Fibroblast of skin of right biceps (primary cell): ENCODE measurements around the gene CREB1.
"Not testable (repeated sequence)": the region's sequence is repeated elsewhere in the genome, so short reads cannot be mapped to it uniquely, and the experiment has no call there.

ENCODE experiments used
- DNase-seq: peaks from one replicate; pipeline ENCODE4 v3.0.0-alpha.2; 2013

Gene CREB1

GRCh38 chr2:207529330-207530159, at the start of gene CREB1:
Gene CREB1 (plus strand): TSS chr2:207529962. CDS start chr2:207555636, 25,674 bp downstream.
- DNase-seq: peak; percentile 99

- DNase-seq: no peak
These were observed 49.2 kb upstream of the CREB1 start for GRCh38 chr2:207480521-207481040.

DNA sequence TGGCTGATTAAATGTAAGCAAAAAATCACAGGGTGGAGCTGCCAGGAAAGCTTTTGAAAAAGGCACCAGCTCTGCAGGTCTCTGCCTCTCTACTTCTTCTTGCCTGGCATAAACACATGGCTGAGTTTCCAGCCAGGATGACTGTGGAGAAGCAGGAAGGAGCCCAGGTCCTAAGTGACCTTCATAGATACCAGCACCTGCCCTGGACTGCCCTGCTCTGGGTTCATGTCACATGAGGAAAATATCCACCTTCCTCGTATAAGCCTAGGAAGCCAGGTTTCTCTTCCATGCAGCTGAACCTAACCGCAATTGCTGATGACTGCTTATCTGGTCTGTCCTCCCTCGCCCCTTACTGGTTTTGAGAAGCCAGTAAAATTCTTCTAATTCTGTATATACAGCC, 47.8 kb upstream of the CREB1 start:
- DNase-seq: no peak

GRCh38 chr2:207482630-207483029, 47.1 kb upstream of the CREB1 start:
- peak; percentile 76 for DNase-seq

DNA sequence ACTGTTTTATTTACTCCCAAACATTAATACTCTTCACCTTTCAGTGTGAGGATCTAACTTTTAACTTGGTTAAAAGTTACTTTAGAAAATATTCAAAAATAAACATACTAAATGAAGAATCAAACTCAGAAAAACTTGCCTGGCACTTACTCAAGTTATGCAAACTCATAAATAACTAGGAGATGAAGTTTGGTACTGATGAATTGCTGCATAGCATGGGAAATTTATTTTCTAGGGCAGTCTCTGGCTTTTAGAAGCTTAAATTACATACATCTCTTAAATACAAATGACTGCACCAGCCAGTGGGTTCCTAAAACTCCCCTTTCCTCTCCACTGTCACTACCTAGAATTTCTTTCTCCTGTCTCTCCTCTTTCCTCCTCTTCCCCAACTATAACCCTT, 46.7 kb upstream of the CREB1 start:
- peak; percentile 44 for DNase-seq

- peak; percentile 73 for DNase-seq
These were observed 46.3 kb upstream of the CREB1 start for GRCh38 chr2:207483477-207483876.

DNA sequence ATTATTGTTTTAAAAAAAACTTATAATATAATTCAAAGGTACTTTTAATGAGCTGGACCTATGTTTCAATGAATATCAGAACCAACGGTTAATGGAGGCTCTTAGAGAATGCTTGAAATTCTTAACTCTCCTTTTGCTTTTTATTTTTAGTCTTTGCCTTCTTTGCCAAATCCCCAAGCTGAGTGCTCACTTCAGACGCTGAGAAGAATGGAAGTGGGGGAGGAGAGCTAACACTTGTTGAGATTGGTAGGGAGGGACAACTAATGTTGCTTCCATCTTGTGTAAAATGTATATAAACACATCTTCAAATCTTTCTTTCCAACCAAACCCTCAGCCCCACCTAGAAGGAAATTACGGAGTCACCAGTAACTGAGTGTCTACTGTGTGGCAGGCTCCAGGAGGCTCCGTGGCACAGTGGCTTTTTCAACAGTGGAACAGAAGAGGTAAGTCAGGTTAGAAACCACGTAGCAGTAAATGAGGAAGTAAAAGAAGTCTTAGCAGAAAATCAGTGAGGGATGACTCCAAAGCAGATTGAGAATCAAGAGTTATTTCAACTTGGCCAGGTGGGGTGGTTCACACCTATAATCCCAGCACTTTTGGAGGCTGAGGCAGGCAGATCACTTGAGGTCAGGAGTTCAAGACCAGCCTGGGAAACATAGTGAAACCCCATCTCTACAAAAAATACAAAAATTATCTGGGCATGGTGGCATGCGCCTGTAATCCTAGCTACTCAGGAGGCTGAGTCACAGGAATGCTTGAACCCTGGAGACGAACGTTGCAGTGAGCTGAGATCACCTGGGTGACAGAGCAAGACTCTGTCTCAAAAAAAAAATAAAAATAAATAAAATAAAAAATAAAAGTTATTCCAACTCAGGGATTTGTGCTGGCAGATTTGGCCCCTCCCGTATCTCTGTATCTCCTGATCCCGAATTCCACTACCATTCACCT, 45.0 kb upstream of the CREB1 start:
- peak; percentile 37 for DNase-seq

DNA sequence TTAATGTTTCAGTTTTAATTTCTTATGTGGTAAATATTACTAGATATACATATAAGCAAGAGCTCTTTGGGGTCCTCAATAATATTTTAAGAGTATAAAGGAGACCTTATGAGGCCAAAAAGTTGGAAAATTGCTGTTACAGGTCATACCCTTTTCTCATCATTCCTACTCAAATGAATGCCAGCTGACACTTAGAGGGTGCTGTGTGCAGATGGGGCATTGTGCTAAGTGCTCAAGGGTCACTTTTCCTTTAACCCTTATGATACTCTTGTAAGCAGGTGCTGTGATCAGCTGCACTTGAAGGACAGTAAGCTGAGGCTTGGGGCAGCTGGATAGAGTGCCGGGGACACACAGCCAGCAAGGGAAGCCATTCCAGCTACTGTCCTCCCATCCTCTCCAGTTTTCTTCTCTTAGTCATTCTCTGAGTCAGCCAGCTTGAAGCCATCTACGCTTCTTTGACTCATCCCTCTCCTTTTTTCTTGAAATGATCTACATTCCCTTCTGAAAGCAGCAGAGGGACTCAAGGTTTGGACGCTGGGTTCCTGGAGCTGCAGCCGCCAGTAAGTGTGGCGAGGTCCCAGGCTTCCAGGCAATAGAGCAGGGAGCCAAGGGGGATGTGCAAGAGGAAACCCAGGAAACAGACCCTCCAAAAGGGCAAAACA, 42.0 kb upstream of the CREB1 start:
- DNase-seq: peak; percentile 96

DNA sequence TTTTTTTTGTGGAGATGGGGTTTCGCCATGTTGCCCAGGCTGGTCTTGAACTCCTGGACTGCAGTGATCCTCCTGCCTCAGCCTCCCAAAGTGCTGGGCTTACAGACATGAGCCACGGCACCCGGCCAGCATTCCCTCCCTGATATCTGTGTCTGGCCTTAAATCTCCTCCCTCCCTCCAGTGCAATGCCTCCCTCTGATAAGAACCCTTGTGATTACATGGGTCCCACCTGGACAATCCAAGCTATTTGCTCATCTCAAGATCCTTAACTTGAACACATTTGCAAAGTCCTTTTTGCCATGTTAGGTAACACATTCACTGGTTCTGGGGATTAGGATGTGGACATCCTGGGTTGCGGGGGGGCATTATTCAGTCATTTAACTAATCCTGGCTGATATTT, 40.5 kb upstream of the CREB1 start:
- no peak for DNase-seq

GRCh38 chr2:207490441-207490840, 39.3 kb upstream of the CREB1 start:
- DNase-seq: peak; percentile 38

DNA sequence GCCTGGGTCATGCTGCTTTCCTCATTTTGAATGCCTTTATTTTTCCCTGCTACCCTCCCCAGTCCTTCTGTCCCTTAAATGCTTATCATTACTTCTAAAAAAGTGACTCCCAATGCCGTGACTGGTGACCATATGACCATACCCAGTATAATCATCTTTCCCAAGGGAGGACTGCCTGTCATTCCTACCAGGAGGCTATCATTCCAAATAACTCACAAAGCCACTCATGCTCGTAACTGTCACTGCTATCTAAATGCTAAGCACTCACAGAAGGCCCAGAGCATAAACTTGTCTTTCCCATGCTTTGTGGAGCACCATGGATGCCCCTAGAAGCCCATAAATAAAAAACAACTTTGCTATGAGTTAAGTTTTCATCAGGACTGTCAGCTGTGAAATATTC, 38.7 kb upstream of the CREB1 start:
- DNase-seq: no peak

DNA sequence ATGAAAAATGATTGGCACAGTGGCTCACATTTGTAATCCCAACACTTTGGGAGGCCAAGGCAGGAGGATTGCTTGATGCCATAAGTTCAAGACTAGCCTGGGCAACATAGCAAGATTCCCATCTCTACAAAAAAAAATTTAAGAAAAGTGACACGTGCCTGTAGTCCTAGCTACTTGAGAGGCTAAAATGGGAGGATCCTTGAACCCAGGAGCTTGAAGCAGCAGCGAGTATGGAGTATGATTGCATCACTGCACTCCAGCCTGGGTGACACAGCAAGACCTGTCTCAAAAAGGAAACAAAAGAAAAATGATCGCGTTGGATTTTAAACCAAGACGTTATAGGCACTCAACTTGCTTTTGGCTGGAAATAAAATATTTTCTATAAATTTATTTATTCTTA, 37.8 kb upstream of the CREB1 start:
- DNase-seq: no peak

- DNase-seq: no peak
These were observed 37.3 kb upstream of the CREB1 start for GRCh38 chr2:207492461-207492860.

GRCh38 chr2:207494137-207494536, 35.6 kb upstream of the CREB1 start:
- no peak for DNase-seq

DNA sequence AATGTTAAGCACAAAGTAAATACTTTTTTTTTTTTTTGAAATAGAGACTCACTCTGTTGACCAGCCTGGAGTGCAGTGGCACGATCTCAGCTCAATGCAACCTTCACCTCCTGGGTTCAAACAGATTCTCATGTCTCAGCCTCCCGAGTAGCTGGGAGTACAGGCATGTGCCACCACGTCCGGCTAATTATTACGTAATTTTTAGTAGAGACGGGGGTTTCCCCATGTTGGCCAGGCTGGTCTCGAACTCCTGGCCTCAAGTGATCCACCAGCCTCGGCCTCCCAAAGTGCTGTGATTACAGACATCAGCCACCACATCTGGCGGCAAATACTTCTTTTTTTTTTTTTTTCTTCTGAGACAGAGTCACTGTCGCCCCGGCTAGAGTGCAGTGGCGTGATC, 32.8 kb upstream of the CREB1 start:
- not testable (repeated sequence) for DNase-seq

GRCh38 chr2:207497596-207497995, 32.2 kb upstream of the CREB1 start:
- no peak for DNase-seq

- DNase-seq: no peak
These were observed 31.3 kb upstream of the CREB1 start for GRCh38 chr2:207498427-207498826.

DNA sequence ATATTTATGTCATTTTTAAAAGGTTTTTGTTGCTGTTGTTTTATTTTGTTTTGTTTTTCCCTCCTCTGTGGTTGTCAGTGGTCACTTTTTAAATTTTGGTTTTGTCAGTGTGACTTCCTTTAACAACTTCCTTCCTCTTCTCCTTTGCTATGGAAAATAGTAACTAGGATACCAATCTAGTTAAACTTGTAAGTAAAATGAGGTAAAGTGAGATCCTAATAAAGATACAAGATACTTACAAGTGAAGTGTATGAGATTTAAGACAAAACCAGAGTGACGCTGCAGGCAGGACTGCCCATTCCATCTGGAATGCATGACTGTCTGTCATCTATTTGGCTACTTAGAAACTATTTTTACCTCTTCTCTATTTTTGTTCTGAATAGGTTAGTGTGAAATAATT, 30.6 kb upstream of the CREB1 start:
- DNase-seq: no peak

DNA sequence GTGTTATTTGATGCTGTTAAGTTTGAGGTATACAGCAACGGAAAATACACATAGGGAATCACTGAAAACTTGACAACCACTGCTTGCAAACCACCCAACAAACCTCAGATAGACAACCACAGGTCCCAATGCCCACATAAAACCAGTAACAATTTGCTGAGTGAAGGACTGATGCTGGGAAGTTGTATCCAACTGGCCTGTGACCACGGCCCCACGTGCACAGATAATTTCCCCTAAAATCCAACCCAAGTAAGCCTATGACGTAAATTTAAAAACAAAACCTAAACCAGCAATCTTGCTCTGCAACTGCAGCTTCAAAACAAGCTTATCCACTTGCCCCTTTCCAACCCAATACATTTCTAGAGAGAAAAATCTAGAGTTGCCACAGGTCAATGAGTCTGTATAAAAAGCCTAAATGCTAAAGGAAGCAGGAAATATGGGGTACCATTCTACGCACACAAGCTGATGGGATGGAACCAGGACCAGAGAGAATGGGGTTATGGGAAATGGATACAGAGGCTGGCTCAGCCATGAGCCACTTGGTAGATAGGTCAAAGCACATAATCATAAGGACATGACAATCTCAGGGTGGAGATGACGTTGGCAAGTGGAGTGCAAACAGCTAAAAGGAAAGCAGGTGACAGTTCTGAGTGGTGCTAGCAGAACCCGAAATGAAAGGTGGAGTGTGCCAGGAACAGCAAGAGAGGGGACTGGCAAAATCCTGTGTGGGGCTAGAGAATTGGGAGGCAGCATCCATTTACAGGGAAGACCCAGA, 27.8 kb upstream of the CREB1 start:
- DNase-seq: no peak

DNA sequence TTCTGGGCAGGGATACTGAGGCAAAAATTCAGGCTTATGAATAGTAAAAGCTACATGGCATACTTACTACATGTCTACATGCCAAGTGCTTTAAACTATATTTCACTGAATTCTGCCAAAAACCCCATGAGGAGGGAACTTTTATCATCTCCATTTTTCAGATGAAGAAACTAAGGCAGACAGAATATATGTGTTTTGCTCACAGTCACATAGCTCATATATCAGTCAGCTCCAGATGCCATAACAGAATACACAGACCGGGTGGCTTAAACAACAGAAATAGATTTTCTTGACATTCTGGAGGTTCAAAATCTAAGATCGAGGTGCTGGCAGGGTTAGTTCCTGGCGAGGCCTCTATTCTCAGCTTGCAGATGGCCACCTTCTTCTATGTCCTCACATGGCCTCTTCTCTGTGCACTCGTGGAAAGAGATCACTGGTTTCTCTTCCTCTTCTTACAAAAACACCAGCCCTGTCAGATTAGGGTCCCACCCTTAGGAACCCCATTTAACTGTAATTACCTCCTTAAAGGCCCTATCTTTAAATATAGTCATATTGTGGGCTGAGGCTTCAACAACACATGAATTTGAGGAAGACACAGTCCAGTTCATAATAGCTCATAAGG, 27.1 kb upstream of the CREB1 start:
- DNase-seq: no peak

- DNase-seq: peak; percentile 72
These were observed 26.5 kb upstream of the CREB1 start for GRCh38 chr2:207503234-207503633.
